SU-DHL-6 (cell line): ENCODE data around the gene ANG.

Experiments
- H2AFZ ChIP-seq: fragments of 200-600 bp; sonication (generic); 2 replicates; pipeline ENCODE4 v1.6.1; 2014; ENCODE audit warnings: low read depth, mild to moderate bottlenecking, moderate library complexity, mixed read lengths, antibody characterized with exemption, low read length; ENCODE audit not compliant: severe bottlenecking
- H3F3A ChIP-seq: fragments of 200-600 bp; shearing (Covaris generic); 2 replicates; pipeline ENCODE4 v1.6.0; 2016; ENCODE audit warnings: antibody characterized with exemption, mild to moderate bottlenecking; ENCODE audit not compliant: insufficient read depth
- H3K27ac ChIP-seq: fragments of 200-600 bp; sonication (generic); 2 replicates; pipeline ENCODE4 v1.5.1; 2016; ENCODE audit warnings: low read depth, mild to moderate bottlenecking, low read length, moderate library complexity, mixed read lengths
- H3K27me3 ChIP-seq: fragments of 200-600 bp; sonication (generic), shearing (Covaris generic); 2 replicates; pipeline ENCODE4 v1.6.0; 2014; ENCODE audit warnings: mild to moderate bottlenecking, low read length
- H3K36me3 ChIP-seq: fragments of 200-600 bp; sonication (generic); 2 replicates; pipeline ENCODE4 v1.6.1; 2014; ENCODE audit warnings: mild to moderate bottlenecking, low read length, mixed read lengths
- H3K4me2 ChIP-seq: fragments of 300-600, 200-600 bp; shearing (Covaris generic), sonication (generic); 2 replicates; pipeline ENCODE4 v1.6.0; 2014; ENCODE audit warnings: low read length, low read depth, mild to moderate bottlenecking; ENCODE audit not compliant: poor library complexity, severe bottlenecking
- H3K4me3 ChIP-seq: fragments of 200-600 bp; sonication (generic); 2 replicates; pipeline ENCODE4 v1.5.1; 2014; ENCODE audit warnings: antibody characterized with exemption, low read length, mild to moderate bottlenecking, mixed read lengths; ENCODE audit not compliant: insufficient read depth, poor library complexity, severe bottlenecking
- H3K79me2 ChIP-seq: fragments of 200-600 bp; sonication (generic); 2 replicates; pipeline ENCODE4 v1.6.1; 2014; ENCODE audit warnings: mild to moderate bottlenecking, low read length, moderate library complexity; ENCODE audit not compliant: insufficient read depth
- H3K9ac ChIP-seq: fragments of 200-600 bp; sonication (generic); 2 replicates; pipeline ENCODE4 v1.7.0; 2014; ENCODE audit warnings: mild to moderate bottlenecking, low read length
- H3K9me2 ChIP-seq: fragments of 200-600 bp; sonication (generic); replicated peaks from 2 replicates; pipeline ENCODE4 v1.6.1; 2014; ENCODE audit warnings: low read length; ENCODE audit not compliant: insufficient read depth
- H3K9me3 ChIP-seq: fragments of 200-600 bp; sonication (generic); 2 replicates; pipeline ENCODE4 v1.6.1; 2014; ENCODE audit warnings: low read length, mixed read lengths; ENCODE audit not compliant: insufficient read depth
- H4K20me1 ChIP-seq: fragments of 200-600 bp; sonication (generic); 2 replicates; pipeline ENCODE4 v1.6.1; 2014; ENCODE audit warnings: low read depth, mild to moderate bottlenecking, antibody characterized with exemption, low read length, moderate library complexity, mixed read lengths
- CTCF ChIP-seq: fragments of 200-600 bp; sonication (generic); IDR thresholded peaks from one replicate; pipeline ENCODE4 v1.5.1; 2017; ENCODE audit warnings: antibody characterized with exemption, mild to moderate bottlenecking, low read length, moderate library complexity; ENCODE audit not compliant: insufficient read depth, poor library complexity, severe bottlenecking
- EZH2phosphoT487 ChIP-seq: fragments of 200-600 bp; sonication (generic), shearing (Covaris generic); conservative IDR thresholded peaks from 2 replicates; pipeline ENCODE4 v1.6.1; 2018; ENCODE audit warnings: mild to moderate bottlenecking, antibody characterized with exemption, low read length, moderate library complexity, mixed read lengths

The ANG gene

GRCh38 chr14:20658246-20658645 is 30.3 kb upstream of the ANG start:
- Histone ChIP-seq H3K9ac (no peak overlapping the region), H3F3A (no peaks in the 10 kb centered on the region), H3K9me2 (no peaks in the 10 kb centered on the region), H3K9me3 (no peaks in the 10 kb centered on the region), H3K79me2 (no peaks in the 10 kb centered on the region), H3K27me3 (no peaks in the 10 kb centered on the region), H3K27ac (no peak overlapping the region), H3K36me3 (no peaks in the 10 kb centered on the region), H3K4me2 (no peak overlapping the region), H3K4me3 (no peak overlapping the region), H2AFZ (no peak overlapping the region), H4K20me1 (no peaks in the 10 kb centered on the region)
- TF ChIP-seq EZH2phosphoT487 (no peak), CTCF (no peak)

- no peaks in the 10 kb centered on the region for H3K79me2 ChIP-seq
- no peaks in the 10 kb centered on the region for H3K9me2 ChIP-seq
- H3K4me3 ChIP-seq = no peak overlapping the region
- H2AFZ ChIP-seq = no peak overlapping the region
- H3K27ac ChIP-seq = no peak overlapping the region
- H3K9ac ChIP-seq = no peak overlapping the region
- no peaks in the 10 kb centered on the region for H4K20me1 ChIP-seq
- H3K4me2 ChIP-seq = no peak overlapping the region
- H3F3A ChIP-seq = no peaks in the 10 kb centered on the region
- H3K36me3 ChIP-seq = no peaks in the 10 kb centered on the region
- no peaks in the 10 kb centered on the region for H3K9me3 ChIP-seq
- no peaks in the 10 kb centered on the region for H3K27me3 ChIP-seq
- no peak for TF ChIP-seq CTCF
- no peak for TF ChIP-seq EZH2phosphoT487
These were observed 29.2 kb upstream of the ANG start for GRCh38 chr14:20659336-20659735.

- H3K79me2 ChIP-seq = no peaks in the 10 kb centered on the region
- no peaks in the 10 kb centered on the region for H3K9me2 ChIP-seq
- H3K36me3 ChIP-seq = no peaks in the 10 kb centered on the region
- no peaks in the 10 kb centered on the region for H4K20me1 ChIP-seq
- no peaks in the 10 kb centered on the region for H3K9me3 ChIP-seq
- no peak for TF ChIP-seq CTCF
- TF ChIP-seq EZH2phosphoT487 = no peak
- no peak overlapping the region for H2AFZ ChIP-seq
- no peak overlapping the region for H3K4me2 ChIP-seq
- no peaks in the 10 kb centered on the region for H3F3A ChIP-seq
- no peak overlapping the region for H3K9ac ChIP-seq
- H3K4me3 ChIP-seq = no peak overlapping the region
- H3K27ac ChIP-seq = no peak overlapping the region
- H3K27me3 ChIP-seq = no peaks in the 10 kb centered on the region
These were observed 28.7 kb upstream of the ANG start for GRCh38 chr14:20659813-20660395.
